ENCODE measurements around the gene ANKS3. TPM values are rescaled to one million over a fixed set of nuclear protein-coding genes. Genes with fewer than 3 reads are reported as not detected.

ANKS3 gene
- total RNA-seq (38.7 and 40.3 TPM in 2 replicates), polyA plus RNA-seq (35.2 and 37.6 TPM in 2 replicates)

- H3K27me3 ChIP-seq, result no peaks in the 10 kb centered on the region
- H3K4me3 ChIP-seq, result peak within 1 kb of the TSS; percentile 70
- peak within 1 kb of the TSS; percentile 79 for H3K27ac ChIP-seq
- H3K4me1 ChIP-seq (ENCODE audit: low read depth), result no peaks in the 10 kb centered on the region
- no peaks in the 10 kb centered on the region for H3K9me3 ChIP-seq (ENCODE audit: low read depth)
- DNase-seq (ENCODE audit: low read depth in 1 of 2, low spot score in 1 of 2), result peak; percentile 98 to 99
- TF ChIP-seq CTCF (IDR thresholded peaks at IDR 0.05; ENCODE audit: low read depth, low read length), result no peak
- H3K36me3 ChIP-seq, result peaks cover 2% of the 10 kb centered on the region
Measured at GRCh38 chr16:4734063-4734729, at the start of gene ANKS3, which contains the start of gene DNAAF8. ANKS3 (minus strand) TSS chr16:4734271; CDS start chr16:4730149, 4,122 bp downstream. DNAAF8 (plus strand) TSS chr16:4734537; CDS start chr16:4736515, 1,978 bp downstream.

- no peak overlapping the region for H3K4me3 ChIP-seq
- no peak for DNase-seq (ENCODE audit: low read depth in 1 of 2, low spot score in 1 of 2)
- H3K4me1 ChIP-seq (ENCODE audit: low read depth), result peaks cover 9% of the 10 kb centered on the region
- no peak overlapping the region for H3K27ac ChIP-seq
- H3K36me3 ChIP-seq, result no peaks in the 10 kb centered on the region
- no peaks in the 10 kb centered on the region for H3K27me3 ChIP-seq
- H3K9me3 ChIP-seq (ENCODE audit: low read depth), result no peaks in the 10 kb centered on the region
- no peak for TF ChIP-seq CTCF (IDR thresholded peaks at IDR 0.05; ENCODE audit: low read depth, low read length)
Measured at GRCh38 chr16:4783251-4783950, 49.3 kb upstream of the ANKS3 start.

GRCh38 chr16:4780235-4780634, 46.2 kb upstream of the ANKS3 start:
- no peak for DNase-seq (ENCODE audit: low read depth in 1 of 2, low spot score in 1 of 2)
- TF ChIP-seq CTCF (IDR thresholded peaks at IDR 0.05; ENCODE audit: low read depth, low read length), result no peak
- no peaks in the 10 kb centered on the region for H3K9me3 ChIP-seq (ENCODE audit: low read depth)
- no peaks in the 10 kb centered on the region for H3K27me3 ChIP-seq
- H3K4me1 ChIP-seq (ENCODE audit: low read depth), result no peaks in the 10 kb centered on the region
- H3K36me3 ChIP-seq, result no peaks in the 10 kb centered on the region
- no peak overlapping the region for H3K27ac ChIP-seq
- H3K4me3 ChIP-seq, result no peak overlapping the region

GRCh38 chr16:4778050-4778392, 44.0 kb upstream of the ANKS3 start:
- no peak for TF ChIP-seq CTCF (IDR thresholded peaks at IDR 0.05; ENCODE audit: low read depth, low read length)

GRCh38 chr16:4777339-4778049, 43.4 kb upstream of the ANKS3 start:
- Histone ChIP-seq H3K9me3 (ENCODE audit: low read depth) (no peaks in the 10 kb centered on the region), H3K4me1 (ENCODE audit: low read depth) (no peaks in the 10 kb centered on the region), H3K27ac (no peak overlapping the region), H3K27me3 (no peaks in the 10 kb centered on the region), H3K4me3 (no peak overlapping the region), H3K36me3 (no peaks in the 10 kb centered on the region)
- no peak for TF ChIP-seq CTCF (IDR thresholded peaks at IDR 0.05; ENCODE audit: low read depth, low read length)
- DNase-seq (ENCODE audit: low read depth in 1 of 2, low spot score in 1 of 2), result no peak

More at GRCh38 chr16:4778050-4778392, 44.0 kb upstream of the ANKS3 start:
- H3K27me3 ChIP-seq, result no peaks in the 10 kb centered on the region
- no peaks in the 10 kb centered on the region for H3K4me1 ChIP-seq (ENCODE audit: low read depth)
- no peaks in the 10 kb centered on the region for H3K36me3 ChIP-seq
- no peak for DNase-seq (ENCODE audit: low read depth in 1 of 2, low spot score in 1 of 2)
- no peak overlapping the region for H3K27ac ChIP-seq
- H3K4me3 ChIP-seq, result no peak overlapping the region
- H3K9me3 ChIP-seq (ENCODE audit: low read depth), result no peaks in the 10 kb centered on the region

Measured in cardiac muscle cell (in vitro differentiated cells and primary cell).